Measurements from ENCODE around the gene LUZP2.

- no peak for TF ChIP-seq POLR2A (IDR thresholded peaks at IDR 0.05; ENCODE audit: low read length)
- no peak for TF ChIP-seq GATA1 (IDR thresholded peaks at IDR 0.05; ENCODE audit: low read depth, low read length)
Measured at GRCh38 chr11:24842308-24842707, 345.5 kb downstream of the LUZP2 start.
